ENCODE measurements around the gene LGMN. TPM values are rescaled to one million over a fixed set of nuclear protein-coding genes. Genes with fewer than 3 reads are reported as not detected.
"Not testable (repeated sequence)": the region's sequence is repeated elsewhere in the genome, so short reads cannot be mapped to it uniquely, and the experiment has no call there.

The LGMN gene
- total and polyA plus RNA-seq, 3 donors from 2014 or later = 58.1 to 102 (median 88.9) TPM

DNA sequence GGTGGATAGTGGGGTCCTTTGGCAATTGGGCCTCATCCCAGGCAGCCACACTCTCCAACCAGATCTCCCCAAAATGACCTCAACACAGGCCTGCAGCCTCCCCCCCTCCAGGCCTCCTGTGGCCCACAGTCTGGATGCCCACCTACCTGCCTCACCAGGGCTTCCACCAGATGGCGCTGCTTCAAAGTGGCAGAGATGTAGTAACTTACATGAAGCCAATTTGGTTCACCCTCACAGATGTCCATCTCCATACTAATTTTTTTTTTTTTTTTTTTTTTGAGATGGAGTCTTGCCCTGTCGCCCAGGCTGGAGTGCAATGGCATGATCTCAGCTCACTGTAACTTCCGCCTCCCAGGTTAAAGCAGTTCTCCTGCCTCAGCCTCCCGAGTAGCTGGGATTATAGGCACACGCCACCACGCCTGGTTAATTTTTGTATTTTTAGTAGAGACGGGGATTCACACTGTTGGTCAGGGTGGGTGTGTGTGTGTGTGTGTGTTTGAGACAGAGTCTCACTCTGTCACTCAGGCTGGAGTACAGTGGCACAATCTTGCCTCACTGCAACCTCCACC is 33.6 kb downstream of the LGMN start:
- H3K27ac ChIP-seq; H3K4me1 ChIP-seq; H3K36me3 ChIP-seq (ENCODE audit: low read depth, missing control alignments); H3K4me3 ChIP-seq; H3K27me3 ChIP-seq; intact Hi-C loops (cut with DNase I; ENCODE audit: low total_unique reads); H3K9me3 ChIP-seq: not testable (repeated sequence)
- DNase-seq = peak; percentile 91
- TF ChIP-seq, protein P1, sequence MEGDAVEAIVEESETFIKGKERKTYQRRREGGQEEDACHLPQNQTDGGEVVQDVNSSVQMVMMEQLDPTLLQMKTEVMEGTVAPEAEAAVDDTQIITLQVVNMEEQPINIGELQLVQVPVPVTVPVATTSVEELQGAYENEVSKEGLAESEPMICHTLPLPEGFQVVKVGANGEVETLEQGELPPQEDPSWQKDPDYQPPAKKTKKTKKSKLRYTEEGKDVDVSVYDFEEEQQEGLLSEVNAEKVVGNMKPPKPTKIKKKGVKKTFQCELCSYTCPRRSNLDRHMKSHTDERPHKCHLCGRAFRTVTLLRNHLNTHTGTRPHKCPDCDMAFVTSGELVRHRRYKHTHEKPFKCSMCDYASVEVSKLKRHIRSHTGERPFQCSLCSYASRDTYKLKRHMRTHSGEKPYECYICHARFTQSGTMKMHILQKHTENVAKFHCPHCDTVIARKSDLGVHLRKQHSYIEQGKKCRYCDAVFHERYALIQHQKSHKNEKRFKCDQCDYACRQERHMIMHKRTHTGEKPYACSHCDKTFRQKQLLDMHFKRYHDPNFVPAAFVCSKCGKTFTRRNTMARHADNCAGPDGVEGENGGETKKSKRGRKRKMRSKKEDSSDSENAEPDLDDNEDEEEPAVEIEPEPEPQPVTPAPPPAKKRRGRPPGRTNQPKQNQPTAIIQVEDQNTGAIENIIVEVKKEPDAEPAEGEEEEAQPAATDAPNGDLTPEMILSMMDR (IDR thresholded peaks at IDR 0.05) = peak; percentile 58 to 72 (median 58)
- 81 to 85% methylated on average over 7 of the region's 7 CpGs for WGBS, 2 donors

DNA sequence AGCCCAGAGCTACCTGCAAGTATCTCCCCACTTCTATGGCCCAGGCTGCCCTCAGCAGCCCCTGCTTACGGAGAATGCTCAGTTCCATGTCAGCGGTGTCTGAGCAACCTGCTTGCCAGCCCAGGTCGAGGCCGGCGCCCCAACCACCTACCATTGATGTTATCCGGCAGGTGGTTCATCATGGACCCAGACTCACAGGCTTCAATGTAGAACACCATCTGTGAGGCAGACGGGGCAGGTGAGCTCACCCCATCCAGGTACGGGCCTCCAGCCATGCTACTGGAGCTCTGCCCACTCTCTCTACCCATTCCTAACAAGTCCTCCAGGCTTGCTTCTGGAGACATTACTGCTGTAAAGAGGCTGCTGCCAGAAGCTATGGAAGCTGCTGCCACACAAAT is 35.8 kb downstream of the LGMN start:
- Histone ChIP-seq H3K36me3 (ENCODE audit: low read depth, missing control alignments) (no peaks in the 10 kb centered on the region), H3K9me3 (no peaks in the 10 kb centered on the region), H3K4me3 (no peak overlapping the region), H3K27ac (no peak overlapping the region), H3K4me1 (peaks cover 2% of the 10 kb centered on the region), H3K27me3 (no peaks in the 10 kb centered on the region)
- intact Hi-C loops (cut with DNase I; ENCODE audit: low total_unique reads) = no loop called here
- 98 to 100% methylated on average over 4 to 8 of the region's 8 CpGs for WGBS, 2 donors
- no peak for TF ChIP-seq POLR2A (IDR thresholded peaks at IDR 0.05)
- TF ChIP-seq, protein P1 (IDR thresholded peaks at IDR 0.05) = no peak
- DNase-seq = no peak

DNA sequence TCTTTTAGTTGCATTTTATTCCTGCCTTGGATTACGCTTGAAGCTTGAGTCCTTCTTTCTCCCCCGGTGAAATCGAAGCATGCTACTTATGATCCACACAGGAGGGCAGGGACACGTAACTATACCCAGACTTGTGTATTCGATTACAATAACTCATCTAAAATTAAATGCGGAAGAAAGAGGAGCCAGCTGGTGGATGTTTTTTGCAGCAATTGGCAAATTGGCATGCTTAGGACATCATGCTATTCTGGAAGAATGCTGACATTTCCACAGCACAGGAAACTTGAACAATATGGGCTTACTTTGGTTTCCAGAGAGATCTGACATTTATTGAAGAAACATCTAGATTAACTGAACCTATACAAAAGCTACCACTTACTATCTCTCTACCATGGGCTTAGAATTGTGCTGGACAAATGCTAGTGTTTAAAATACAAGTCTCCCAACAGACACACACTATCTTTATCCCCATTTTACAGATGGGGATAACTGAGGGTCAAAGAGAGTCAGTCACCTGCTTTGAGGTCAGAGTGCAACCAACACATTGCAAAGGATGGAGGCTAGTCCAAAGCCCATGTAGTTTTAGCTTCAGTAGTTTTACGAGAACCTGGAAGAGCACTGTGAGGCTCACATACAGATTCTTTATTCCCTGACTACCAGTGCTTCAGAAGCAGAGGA is 36.3 kb downstream of the LGMN start:
- Histone ChIP-seq H3K27me3 (no peaks in the 10 kb centered on the region), H3K4me1 (no peaks in the 10 kb centered on the region), H3K4me3 (no peak overlapping the region), H3K9me3 (no peaks in the 10 kb centered on the region), H3K27ac (no peak overlapping the region), H3K36me3 (ENCODE audit: low read depth, missing control alignments) (no peaks in the 10 kb centered on the region)
- no peak for TF ChIP-seq POLR2A (IDR thresholded peaks at IDR 0.05)
- TF ChIP-seq, protein P1 (IDR thresholded peaks at IDR 0.05) = no peak
- DNase-seq = no peak
- intact Hi-C loops (cut with DNase I; ENCODE audit: low total_unique reads) = no loop called here
- WGBS, 2 donors = 94 to 99% methylated on average over 7 of the region's 7 CpGs

DNA sequence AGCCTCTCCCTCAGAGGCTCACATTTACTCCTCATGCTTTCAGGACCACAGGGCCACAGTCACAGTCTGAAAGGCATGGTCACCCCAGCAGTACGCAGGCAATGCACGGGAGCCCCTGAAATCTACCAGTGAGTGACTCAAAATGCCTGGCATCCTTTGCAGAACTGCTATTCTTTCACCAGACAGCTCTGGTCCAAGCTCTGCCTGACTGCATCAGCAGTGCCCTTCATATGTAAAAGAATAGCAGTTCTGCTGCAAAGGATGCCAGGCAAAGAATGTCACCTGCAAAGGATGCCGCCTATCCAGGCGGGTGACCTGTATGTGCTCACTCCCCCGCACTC is 38.5 kb downstream of the LGMN start:
- no peak for TF ChIP-seq POLR2A (IDR thresholded peaks at IDR 0.05)
- TF ChIP-seq, protein P1 (IDR thresholded peaks at IDR 0.05) = no peak
- DNase-seq = no peak
- Histone ChIP-seq H3K4me3 (no peak overlapping the region), H3K4me1 (no peaks in the 10 kb centered on the region), H3K36me3 (ENCODE audit: low read depth, missing control alignments) (no peaks in the 10 kb centered on the region), H3K27me3 (no peaks in the 10 kb centered on the region), H3K9me3 (no peaks in the 10 kb centered on the region), H3K27ac (no peak overlapping the region)
- WGBS, 2 donors = 95 to 96% methylated on average over 5 of the region's 5 CpGs
- intact Hi-C loops (cut with DNase I; ENCODE audit: low total_unique reads) = no loop called here
